Stimulated activated CD4-positive, alpha-beta T cell treated with anti-CD3 and anti-CD28 coated beads, Interleukin-12 subunit alpha, Interleukin-12 subunit beta, amount 100 ng/mL, for 48 hours (primary cell): ENCODE data around the gene OSBP2.

Experiments
- DNase-seq, 3 donors: peaks; one replicate each; pipeline ENCODE4 v3.0.0-alpha.2; 2020; ENCODE audit warnings: low read depth in 2 of 3, low spot score in 1 of 3

Gene OSBP2, protein sequence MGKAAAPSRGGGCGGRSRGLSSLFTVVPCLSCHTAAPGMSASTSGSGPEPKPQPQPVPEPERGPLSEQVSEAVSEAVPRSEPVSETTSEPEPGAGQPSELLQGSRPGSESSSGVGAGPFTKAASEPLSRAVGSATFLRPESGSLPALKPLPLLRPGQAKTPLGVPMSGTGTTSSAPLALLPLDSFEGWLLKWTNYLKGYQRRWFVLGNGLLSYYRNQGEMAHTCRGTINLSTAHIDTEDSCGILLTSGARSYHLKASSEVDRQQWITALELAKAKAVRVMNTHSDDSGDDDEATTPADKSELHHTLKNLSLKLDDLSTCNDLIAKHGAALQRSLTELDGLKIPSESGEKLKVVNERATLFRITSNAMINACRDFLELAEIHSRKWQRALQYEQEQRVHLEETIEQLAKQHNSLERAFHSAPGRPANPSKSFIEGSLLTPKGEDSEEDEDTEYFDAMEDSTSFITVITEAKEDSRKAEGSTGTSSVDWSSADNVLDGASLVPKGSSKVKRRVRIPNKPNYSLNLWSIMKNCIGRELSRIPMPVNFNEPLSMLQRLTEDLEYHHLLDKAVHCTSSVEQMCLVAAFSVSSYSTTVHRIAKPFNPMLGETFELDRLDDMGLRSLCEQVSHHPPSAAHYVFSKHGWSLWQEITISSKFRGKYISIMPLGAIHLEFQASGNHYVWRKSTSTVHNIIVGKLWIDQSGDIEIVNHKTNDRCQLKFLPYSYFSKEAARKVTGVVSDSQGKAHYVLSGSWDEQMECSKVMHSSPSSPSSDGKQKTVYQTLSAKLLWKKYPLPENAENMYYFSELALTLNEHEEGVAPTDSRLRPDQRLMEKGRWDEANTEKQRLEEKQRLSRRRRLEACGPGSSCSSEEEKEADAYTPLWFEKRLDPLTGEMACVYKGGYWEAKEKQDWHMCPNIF

DNA sequence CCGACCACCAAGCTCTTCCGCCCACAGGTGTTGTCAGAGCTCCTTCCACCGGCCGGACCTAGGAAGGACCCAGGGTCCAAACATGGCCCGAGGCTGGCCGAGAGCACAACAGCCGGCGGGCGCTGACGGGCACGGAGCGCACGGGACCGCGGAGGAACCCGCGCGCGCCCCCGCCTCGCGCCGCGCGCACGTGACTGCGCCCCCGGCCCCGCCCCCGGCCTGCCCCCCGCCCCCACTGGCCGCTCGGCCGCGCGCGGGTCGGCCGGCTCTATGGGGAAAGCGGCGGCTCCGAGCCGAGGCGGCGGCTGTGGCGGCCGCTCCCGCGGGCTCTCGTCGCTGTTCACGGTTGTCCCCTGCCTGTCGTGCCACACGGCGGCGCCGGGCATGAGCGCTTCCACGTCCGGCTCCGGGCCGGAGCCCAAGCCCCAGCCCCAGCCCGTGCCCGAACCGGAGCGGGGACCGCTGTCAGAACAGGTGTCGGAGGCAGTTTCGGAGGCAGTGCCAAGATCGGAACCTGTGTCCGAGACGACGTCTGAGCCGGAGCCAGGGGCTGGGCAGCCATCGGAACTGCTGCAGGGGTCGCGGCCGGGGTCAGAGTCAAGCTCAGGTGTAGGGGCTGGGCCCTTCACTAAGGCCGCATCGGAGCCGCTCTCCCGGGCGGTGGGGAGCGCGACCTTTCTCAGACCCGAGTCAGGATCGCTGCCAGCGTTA is at the start of gene OSBP2:
OSBP2 (plus strand) TSS at position 235 of the 711 bp plus-strand sequence; CDS start at position 271, 36 bp downstream.
- DNase-seq, result peak in 1 of 3 donors; percentile 20

DNA sequence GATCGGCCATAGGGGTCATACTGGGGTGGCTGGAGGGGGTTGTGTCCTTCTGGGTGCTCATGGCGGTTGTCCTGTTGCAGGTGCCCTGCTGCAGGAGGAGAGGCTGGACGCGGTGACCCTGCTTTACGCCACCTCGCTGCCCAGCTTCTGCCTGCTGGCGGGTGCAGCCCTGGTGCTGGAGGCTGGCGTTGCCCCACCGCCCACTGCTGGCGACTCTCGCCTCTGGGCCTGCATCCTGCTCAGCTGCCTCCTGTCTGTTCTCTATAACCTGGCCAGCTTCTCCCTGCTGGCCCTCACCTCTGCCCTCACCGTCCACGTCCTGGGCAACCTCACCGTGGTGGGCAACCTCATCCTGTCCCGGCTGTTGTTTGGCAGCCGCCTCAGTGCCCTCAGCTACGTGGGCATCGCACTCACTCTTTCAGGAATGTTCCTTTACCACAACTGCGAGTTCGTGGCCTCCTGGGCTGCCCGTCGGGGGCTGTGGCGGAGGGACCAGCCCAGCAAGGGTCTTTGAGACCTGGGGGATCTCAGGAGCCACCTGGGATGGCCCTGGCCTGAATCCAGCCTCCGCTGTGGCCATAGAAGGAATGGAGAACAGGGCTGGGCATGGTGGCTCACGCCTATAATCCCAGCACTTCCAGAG is 48.0 kb upstream of the OSBP2 start:
- no peak for DNase-seq

DNA sequence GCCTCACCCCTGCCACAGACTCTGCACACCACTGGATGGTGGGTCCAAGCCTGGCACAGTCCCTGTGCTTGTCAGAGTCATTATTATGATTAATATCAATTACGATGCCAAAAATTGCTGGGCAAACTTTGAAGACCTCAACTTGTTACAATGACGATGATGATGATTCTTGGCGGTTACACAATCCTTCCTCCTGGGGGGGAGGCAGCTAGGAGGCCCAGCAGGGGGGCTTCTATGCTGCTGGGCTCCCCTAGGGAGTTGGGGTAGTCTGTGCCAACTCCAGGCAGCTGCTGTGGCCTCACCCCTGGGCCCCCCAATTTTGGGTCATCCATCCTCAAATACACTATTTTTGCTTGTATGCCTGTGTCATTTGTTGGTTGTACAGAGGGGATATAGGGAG is 47.1 kb upstream of the OSBP2 start:
- no peak for DNase-seq

DNA sequence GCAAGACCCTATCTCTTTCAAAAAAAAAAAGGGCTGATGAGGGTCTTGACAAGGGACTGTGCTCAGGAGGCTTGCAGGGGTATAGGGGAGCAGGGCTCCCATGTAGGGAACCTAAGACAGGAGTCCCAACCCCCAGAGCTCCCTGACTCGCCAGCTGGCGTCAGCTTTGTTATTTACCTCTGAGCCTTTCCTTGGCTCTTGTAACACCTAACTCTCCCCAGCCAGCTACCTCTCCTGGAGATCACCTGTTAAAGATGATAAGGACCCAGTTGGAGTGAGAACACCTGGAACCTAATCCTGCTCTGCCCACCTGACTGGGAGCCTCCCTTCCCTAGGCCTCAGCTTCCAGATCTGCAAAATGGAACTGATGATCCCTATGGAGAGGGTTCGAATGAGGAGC is 45.8 kb upstream of the OSBP2 start:
- DNase-seq, result no peak

DNA sequence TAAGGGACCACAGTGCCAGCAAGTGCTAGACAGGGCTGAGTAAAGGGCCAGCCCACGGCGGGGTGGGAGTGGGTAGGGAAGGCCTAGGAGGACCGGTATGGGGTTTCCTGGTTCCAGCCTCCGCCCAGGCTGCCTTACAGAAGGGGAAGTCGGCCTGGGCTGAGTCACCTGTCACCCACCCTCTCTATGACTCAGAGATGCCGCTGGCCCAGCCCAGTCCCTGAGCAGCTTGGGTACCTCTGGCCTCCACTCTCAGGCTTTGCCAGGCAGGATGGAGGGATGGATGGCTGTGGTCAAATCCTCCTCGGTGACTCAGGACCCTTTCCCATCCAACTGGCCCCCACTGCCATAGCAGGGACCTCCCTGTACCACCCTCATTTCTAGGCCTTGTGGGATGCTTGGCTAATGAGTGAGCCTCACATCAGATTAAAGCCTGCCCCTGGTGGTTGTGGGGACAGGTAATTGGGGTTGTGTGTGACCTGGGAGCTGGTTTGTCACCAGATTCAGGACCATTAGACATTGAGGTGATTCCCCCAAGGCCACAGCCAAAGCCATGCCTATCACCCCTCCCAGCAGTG is 45.2 kb upstream of the OSBP2 start:
- peak; percentile 79 to 88 (median 80) for DNase-seq

DNA sequence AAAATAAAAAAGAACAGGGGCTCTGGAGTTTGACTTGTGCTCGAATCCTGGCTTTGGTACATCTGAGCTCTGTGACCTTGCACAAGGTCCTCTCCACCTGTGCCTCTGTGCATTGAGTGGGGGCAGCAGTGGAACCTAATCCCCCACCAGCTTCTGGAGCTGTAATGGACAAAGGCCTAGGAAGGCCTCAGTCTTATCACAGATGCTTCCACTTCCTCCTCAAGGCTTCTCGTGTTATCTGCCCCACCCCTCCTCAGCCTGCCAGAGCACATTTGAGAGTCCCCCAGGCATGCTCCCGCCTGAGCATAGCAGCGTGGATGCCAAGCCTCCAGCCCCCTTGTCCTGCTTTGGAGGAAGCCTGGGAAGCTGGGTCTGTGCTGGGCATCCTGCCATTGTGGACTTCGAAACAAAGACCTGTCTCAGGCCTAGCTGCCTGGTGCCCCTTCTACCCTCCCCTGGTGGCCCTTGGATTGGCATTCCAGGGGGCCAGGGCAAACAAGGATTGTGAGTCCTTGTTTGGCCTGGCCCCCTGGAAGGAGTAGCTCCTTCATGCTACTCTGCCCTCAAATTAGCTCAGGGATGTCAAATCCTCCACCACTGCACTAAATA is 44.1 kb upstream of the OSBP2 start:
- no peak for DNase-seq

DNA sequence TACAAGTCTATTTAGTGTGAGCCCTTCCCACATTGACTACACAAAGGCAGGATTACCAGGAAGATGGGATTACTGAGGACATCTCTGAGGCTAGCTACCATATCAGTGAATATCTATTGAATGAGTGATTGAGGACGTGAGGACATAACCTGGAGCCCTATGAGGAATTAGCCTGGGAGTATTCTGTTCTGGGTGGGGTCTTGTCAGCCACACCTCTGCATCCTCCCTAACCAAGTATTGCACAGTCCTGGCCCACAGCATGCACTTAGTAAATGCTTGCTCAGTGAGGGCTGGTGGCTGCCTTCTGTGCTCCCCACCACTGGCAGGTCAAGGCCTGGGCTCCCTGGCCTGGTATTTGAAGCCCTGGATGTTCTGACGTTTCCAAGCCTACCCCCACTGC is 41.8 kb upstream of the OSBP2 start:
- no peak for DNase-seq

DNA sequence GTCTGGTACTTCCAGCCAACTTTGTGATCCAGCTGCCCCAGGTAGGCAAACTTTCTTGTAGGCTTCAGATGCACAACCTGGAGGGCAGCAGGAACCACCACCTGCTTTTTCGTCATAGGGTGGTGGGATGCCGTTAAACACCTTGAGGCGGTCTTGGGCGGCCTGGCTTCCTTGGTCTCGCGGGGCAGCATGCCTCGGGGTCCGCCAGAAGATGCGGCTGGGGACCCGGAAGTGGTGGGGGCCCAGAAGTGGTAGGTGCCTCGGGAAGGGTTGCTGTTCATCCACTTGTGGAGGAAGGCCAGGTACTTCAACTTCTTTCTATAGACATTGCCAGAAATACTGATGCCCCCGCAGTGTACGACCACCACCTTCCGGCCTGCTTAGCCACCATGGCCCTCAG is 40.3 kb upstream of the OSBP2 start:
- DNase-seq, result no peak

DNA sequence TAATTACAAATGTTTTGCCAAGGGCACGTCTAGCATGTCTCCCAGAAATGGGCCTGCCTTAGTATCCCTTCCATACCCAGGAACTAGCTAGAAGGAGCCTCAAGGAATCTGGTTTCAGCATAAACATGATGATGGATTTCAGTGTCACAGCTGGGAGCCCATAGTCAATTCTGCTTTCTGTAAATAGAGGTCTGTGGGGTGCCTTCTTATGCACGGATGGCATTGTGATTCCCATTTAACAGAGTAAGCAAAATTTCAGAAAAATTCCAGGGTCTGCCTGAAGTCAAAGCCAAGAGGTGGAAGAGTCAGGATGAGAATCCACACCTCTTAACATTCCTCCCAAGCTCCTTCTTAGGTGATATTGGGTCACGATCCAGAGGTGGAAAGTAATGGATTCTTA is 39.1 kb upstream of the OSBP2 start:
- DNase-seq, result no peak

DNA sequence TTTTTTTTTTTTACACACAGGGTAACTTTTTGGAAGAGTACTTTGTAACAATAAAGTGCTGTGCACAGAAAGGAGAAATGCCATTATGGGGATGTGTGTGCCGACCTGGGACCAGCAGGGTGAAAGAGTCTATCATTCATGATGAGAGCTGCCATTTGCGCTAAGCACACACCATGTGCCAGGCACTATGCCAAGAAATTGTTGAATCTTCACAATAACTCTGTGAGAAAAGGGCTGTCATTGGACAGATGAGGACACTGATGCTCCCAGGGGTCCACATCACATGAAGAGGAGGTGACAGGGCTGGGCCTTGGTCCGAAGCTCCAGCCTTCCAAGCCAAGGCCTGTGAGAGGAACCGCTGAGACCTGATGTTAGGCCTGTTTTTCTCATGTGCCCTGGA is 32.6 kb upstream of the OSBP2 start:
- no peak for DNase-seq

DNA sequence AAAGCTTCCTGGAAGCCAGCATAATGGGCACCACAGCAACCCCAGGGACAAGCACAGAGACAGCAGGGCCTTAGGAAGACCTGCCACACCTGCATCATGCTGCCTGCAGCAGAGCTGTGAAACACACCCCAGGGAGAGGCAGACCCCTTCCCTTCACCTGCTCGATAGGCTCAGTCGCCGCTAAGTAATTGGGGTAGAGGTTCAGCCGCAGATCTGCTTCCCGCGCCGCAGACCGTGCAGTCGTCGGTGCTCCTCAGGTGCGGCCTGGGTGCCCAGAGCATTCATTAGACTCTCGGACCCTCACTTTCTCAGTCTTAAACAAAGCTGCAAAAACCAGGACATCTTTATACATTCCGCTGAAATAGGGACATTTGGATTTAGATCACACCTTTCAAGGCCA is 29.9 kb upstream of the OSBP2 start:
- no peak for DNase-seq

DNA sequence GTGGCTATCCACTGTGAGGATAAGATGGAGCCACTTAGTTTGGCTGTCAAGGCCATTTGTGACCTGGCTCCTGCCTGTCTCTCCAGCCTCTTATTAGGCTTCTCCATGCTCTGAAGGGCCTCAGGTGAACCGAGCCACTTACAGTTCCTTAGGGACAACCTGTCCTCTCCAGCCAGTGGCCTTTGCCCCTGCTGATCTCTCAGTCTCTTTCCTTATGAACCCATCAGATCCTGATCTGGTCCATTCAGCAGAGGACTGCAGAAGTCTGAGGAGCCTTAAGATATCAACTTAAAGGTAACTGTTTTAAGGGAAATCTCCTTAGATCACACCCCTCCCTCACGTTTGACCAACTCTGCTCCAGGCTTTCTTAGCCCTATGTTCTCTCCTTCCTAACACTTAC is 29.4 kb upstream of the OSBP2 start:
- no peak for DNase-seq

DNA sequence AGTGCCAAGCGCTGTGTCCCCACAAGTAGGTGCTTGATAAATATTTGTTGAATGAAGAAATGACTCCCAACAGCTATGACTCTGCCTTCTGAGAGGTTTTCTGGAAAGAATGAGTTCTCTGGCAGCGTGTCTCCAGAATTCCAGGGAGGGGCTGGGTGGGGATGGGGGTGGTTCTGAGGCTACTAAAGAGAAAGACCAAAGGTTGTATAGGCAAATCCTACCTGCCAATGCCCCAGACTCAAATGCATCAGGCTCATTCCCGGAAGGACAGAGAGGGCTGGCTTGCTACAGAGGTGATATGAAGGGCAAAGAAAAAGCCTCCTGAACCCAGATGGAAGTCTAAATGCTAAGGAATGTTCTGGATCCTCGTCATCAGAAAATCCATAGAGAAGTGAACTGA is 28.9 kb upstream of the OSBP2 start:
- DNase-seq, result no peak

DNA sequence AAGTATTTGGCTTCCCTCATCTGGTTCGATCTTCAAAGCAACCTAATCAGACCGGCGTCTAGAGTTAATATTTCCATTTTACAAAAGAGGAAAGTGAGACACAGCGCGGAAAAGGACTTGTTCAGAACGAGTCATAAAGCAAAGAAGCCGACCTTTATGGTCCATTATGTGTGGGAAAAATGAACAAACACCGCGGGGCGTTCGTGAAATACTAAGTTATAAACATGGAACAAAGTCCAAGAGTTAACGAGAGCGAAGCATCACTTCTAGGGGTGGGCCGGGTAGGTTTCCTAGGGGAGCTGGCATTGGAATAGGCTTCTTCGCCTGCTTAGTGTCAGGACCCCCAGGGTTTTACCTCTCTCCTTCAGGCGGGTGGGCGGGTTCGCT is 27.6 kb upstream of the OSBP2 start:
- DNase-seq, result no peak

DNA sequence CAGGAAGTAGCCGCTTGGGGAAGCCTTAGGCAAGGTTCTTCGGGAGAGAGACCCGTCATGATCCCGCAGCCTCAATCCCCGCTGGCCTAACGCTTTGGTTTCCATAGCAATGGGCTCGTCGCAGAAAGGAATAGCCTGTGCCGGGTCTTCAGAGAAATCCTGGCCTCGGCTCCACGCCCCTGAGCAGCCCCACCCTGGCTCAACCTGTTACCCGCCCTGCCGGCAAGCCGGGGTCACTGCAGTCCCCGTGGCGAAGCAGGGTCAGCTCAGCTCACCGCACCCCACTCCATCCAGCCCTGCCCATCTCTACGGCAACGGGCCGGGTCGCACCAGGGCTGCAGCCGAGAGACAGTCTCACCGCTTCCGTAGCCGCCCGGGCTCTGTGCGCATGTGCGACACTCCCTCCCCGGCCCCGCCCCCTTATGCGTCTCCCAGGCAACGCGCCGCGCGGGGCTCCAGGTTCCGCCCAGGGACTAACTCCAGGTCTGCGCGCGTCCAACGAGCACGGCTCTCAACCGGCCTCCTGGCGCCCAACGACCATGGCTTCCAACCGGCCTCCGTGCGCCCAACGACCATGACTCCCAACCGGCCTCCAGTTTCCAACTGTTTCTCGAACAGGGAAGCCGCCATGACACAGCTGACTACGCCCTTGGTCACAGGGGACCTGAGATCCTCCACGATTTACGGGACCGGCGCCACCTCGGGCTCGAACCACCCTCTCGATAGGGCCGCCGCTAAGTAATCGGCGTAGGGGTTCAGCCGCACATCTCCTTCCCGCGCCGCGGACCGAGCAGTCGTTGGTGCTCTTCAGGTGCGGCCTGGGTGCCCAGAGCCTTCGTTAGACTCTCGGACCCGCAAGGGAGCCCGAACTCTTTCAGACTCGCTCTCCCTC is 26.9 kb upstream of the OSBP2 start, which contains the start of gene DUSP18:
DUSP18 (minus strand) TSS at position 382 of the 892 bp plus-strand sequence. CDS start 3,872 bp downstream, outside the sequence.
- DNase-seq, result peak; percentile 88 to 96 (median 91)

DNA sequence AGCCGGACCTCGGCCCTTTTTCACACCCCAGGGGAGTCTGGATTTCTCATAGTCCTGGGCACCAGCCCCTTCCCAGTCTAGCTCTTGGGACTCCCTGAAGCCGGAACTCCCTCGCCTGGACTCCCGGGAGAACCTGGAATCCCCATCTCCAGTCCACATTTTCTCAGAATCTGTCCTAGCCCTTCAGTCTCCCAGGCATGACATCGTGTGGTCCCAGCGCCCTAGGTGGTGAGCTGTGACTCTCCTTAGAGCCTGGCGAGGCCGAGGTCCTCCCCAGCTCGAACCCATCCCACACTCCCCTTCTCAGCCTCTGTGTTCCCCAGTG is 26.3 kb upstream of the OSBP2 start:
- no peak for DNase-seq

DNA sequence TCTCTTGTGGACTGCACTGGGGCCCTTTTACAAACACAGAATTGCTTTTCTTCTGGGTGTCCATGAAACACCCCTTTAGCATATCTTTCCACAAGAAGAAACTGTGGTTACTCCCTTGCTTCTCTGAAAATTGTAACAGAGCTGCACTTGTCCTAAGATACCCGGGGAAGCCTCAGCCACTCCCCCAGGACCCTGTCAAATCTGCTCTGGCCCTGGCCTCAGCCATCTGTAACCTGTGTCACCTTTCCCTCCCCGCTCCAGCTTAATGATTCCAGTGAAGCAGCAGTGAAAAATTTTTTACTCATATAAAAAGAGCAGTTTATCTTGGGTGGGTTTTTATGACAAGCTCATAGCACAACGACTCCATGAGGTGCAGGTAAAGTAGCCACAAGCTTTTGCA is 23.6 kb upstream of the OSBP2 start:
- DNase-seq, result no peak

DNA sequence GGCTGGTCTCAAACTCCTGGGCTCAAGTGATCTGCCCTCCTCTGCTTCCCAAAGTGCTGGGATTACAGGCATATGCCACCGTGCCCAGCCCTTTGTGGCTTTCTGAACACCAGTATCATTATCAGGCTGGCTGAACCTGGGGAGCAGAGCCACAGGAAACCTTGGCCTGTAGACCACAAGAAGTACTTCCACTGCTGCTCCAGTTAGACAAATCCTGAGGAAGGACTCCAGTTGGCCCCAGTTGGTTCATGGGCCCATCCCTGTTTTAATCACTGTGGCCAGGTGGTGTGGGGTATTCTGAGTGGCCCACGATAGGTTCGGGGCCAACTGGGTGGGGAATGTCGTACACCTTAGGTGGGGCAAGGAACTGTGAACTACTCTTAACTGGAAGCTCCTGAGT is 21.5 kb upstream of the OSBP2 start:
- DNase-seq, result no peak

DNA sequence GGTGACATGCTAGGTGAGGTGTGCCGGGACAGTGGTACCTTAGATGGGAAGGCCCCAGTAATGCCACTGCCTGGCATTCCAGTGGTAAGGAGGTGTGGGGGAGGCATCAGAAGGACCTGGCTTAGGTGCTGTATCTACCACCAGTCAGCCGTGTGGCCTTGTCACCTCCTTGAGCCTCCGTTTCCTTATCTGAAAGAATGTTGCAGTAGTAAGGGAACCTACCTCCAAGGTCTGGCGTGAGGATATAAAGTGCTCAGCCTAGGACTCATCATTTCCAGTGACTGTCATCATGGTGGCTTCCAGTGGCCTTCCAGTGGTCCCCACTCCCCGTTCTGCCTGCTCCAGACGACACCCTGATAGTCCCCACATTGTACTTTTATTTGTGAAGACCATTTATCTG is 20.2 kb upstream of the OSBP2 start:
- DNase-seq, result no peak
